ENCODE measurements around the gene ZNF532. TPM values are rescaled to one million over a fixed set of nuclear protein-coding genes. Genes with fewer than 3 reads are reported as not detected.

ZNF532 gene
- polyA plus RNA-seq, 1 donor (not counting 4 experiments of a cell fraction or from before 2014, with no cell fraction given) = 31.5 TPM

DNA sequence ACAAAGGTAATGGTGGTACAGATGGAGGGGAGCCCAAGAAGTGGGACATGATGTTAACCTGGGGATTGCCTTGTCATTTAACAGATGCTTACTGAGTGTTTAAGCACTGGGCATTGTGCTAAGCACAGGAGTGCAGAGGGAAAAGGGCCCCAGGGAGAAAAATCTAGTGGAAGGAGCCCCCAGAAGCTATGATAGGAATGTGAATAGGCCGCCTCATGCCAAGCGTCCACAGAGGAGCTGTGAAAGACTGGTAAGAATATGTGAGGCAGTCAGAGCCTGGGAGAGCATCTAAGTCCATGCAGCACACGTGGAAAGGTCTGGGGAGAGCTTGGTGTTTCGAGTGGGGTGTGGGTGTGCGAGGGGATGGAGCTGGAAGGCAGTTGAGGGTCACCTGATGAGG lies 5.5 kb downstream of the ZNF532 start:
- dilution Hi-C loops (cut with MboI; ENCODE audit: extremely low pct_ligation_motif_present, low sequenced_read_pairs) = no loop called here
- DNase-seq (ENCODE audit: low read depth, low spot score) (no peak), FAIRE-seq (no peak)
- Histone ChIP-seq H3K4me1 (ENCODE audit: control insufficient read depth, extremely low read depth, insufficient read depth, low read length) (peaks cover 25% of the 10 kb centered on the region), H3K27ac (ENCODE audit: control insufficient read depth, insufficient read depth, low read length) (no peak overlapping the region), H3K79me2 (ENCODE audit: control insufficient read depth, insufficient read depth, low read length) (peaks cover 9% of the 10 kb centered on the region), H3K4me2 (ENCODE audit: control insufficient read depth, extremely low read depth, insufficient read depth, low read depth, low read length) (no peak overlapping the region), H3K9ac (ENCODE audit: control insufficient read depth, extremely low read depth, insufficient read depth, low read length) (no peak overlapping the region), H3K36me3 (ENCODE audit: control insufficient read depth in 2 of 2, extremely low read depth in 1 of 2, insufficient read depth in 2 of 2, low read length in 2 of 2) (peaks cover 10 to 24% of the 10 kb centered on the region in 2 experiments), H4K20me1 (ENCODE audit: control insufficient read depth, extremely low read depth, insufficient read depth, low read length) (no peaks in the 10 kb centered on the region), H2AFZ (ENCODE audit: control insufficient read depth, low read length) (no peak overlapping the region), H3K9me1 (ENCODE audit: control insufficient read depth, extremely low read depth, insufficient read depth, low read length) (no peaks in the 10 kb centered on the region), H3K9me3 (ENCODE audit: control insufficient read depth, low read depth, low read length) (no peaks in the 10 kb centered on the region), H3K27me3 (ENCODE audit: control insufficient read depth, extremely low read depth, insufficient read depth, low read length) (no peaks in the 10 kb centered on the region), H3K4me3 (ENCODE audit: control insufficient read depth in 2 of 3, extremely low read depth in 1 of 3, insufficient read depth in 2 of 3, low read depth in 1 of 3, low read length in 3 of 3) (no peak overlapping the region)
- no peak for TF ChIP-seq CTCF (optimal IDR thresholded peaks at IDR 0.05 in 1 of 3, IDR thresholded peaks at IDR 0.05 in 1 of 3, conservative IDR thresholded peaks at IDR 0.05 in 1 of 3; ENCODE audit: extremely low read depth in 1 of 3, insufficient read depth in 2 of 3, low read length in 3 of 3)
- TF ChIP-seq EZH2 (IDR thresholded peaks at IDR 0.05; ENCODE audit: low read length) = no peak

DNA sequence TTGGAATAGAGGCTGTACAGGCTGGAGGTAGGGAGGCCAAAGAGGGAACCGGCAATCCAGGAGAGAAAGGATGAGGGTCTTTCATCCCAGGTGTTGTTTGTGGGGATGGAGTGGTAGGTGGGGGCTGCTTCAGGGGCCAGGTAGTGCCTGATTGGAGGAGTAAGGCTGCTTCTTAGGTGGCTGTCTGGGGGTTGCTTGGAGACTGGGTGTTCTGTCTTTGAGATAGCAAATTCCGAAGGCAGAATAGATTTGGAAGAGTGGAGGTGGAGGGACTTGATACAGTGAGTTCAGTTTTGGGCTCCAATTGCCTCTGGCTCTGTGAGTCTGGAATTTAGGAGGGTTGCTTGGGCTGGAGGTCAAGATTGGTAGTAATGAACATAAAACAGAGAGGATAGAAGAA lies 5.9 kb downstream of the ZNF532 start:
- no peaks in the 10 kb centered on the region for H3K9me1 ChIP-seq (ENCODE audit: control insufficient read depth, extremely low read depth, insufficient read depth, low read length)
- no peak overlapping the region for H3K4me2 ChIP-seq (ENCODE audit: control insufficient read depth, extremely low read depth, insufficient read depth, low read depth, low read length)
- H4K20me1 ChIP-seq (ENCODE audit: control insufficient read depth, extremely low read depth, insufficient read depth, low read length) = no peaks in the 10 kb centered on the region
- DNase-seq (ENCODE audit: low read depth, low spot score) (no peak), FAIRE-seq (no peak)
- no peak for TF ChIP-seq EZH2 (IDR thresholded peaks at IDR 0.05; ENCODE audit: low read length)
- no peak for TF ChIP-seq CTCF (optimal IDR thresholded peaks at IDR 0.05 in 1 of 3, IDR thresholded peaks at IDR 0.05 in 1 of 3, conservative IDR thresholded peaks at IDR 0.05 in 1 of 3; ENCODE audit: extremely low read depth in 1 of 3, insufficient read depth in 2 of 3, low read length in 3 of 3)
- H3K9ac ChIP-seq (ENCODE audit: control insufficient read depth, extremely low read depth, insufficient read depth, low read length) = no peak overlapping the region
- H3K27ac ChIP-seq (ENCODE audit: control insufficient read depth, insufficient read depth, low read length) = no peak overlapping the region
- peaks cover 10 to 24% of the 10 kb centered on the region in 2 experiments for H3K36me3 ChIP-seq (ENCODE audit: control insufficient read depth in 2 of 2, extremely low read depth in 1 of 2, insufficient read depth in 2 of 2, low read length in 2 of 2)
- peaks cover 8% of the 10 kb centered on the region for H3K79me2 ChIP-seq (ENCODE audit: control insufficient read depth, insufficient read depth, low read length)
- H2AFZ ChIP-seq (ENCODE audit: control insufficient read depth, low read length) = no peak overlapping the region
- no peaks in the 10 kb centered on the region for H3K9me3 ChIP-seq (ENCODE audit: control insufficient read depth, low read depth, low read length)
- dilution Hi-C loops (cut with MboI; ENCODE audit: extremely low pct_ligation_motif_present, low sequenced_read_pairs) = no loop called here
- no peaks in the 10 kb centered on the region for H3K27me3 ChIP-seq (ENCODE audit: control insufficient read depth, extremely low read depth, insufficient read depth, low read length)
- H3K4me3 ChIP-seq (ENCODE audit: control insufficient read depth in 2 of 3, extremely low read depth in 1 of 3, insufficient read depth in 2 of 3, low read depth in 1 of 3, low read length in 3 of 3) = no peak overlapping the region
- H3K4me1 ChIP-seq (ENCODE audit: control insufficient read depth, extremely low read depth, insufficient read depth, low read length) = peaks cover 21% of the 10 kb centered on the region

Measured in keratinocyte (primary cell).